CD14-positive monocyte (primary cell): Measurements from ENCODE around the gene TBPL1. TPM values are rescaled to one million over a fixed set of nuclear protein-coding genes. Genes with fewer than 3 reads are reported as not detected.
"Not testable (repeated sequence)": the region's sequence is repeated elsewhere in the genome, so short reads cannot be mapped to it uniquely, and the experiment has no call there.

Source experiments
- DNase-seq, 3 donors: peaks; one replicate each; pipeline ENCODE4 v3.0.0-alpha.2; 2011 to 2022
- H2AFZ ChIP-seq: 2 replicates; pipeline ENCODE4 v1.6.0; 2012; ENCODE audit warnings: mild to moderate bottlenecking, low read depth, low read length, inconsistent platforms; ENCODE audit not compliant: insufficient read depth, poor library complexity, severe bottlenecking
- H3K27ac ChIP-seq, 2 donors: 1 replicate in 1 of 2; 2 replicates in 1 of 2; pipeline ENCODE4 v1.5.1; 2012 to 2013; ENCODE audit warnings: low read length in 2 of 2, control low read depth in 1 of 2, inconsistent platforms in 1 of 2, low read depth in 1 of 2, mild to moderate bottlenecking in 1 of 2
- H3K27me3 ChIP-seq, 2 donors: one replicate each; pipeline versions ENCODE4 v1.6.0 to v1.6.1; 2011 to 2013; ENCODE audit warnings: low read length in 2 of 2; ENCODE audit not compliant: control insufficient read depth in 2 of 2, insufficient read depth in 2 of 2
- H3K36me3 ChIP-seq, 2 donors: replicated peaks in 1 of 2; 1 replicate in 1 of 2; 2 replicates in 1 of 2; pipeline versions ENCODE4 v1.5.1 to v1.6.1; 2012 to 2013; ENCODE audit warnings: low read length in 2 of 2, control low read depth in 1 of 2, inconsistent platforms in 1 of 2, mild to moderate bottlenecking in 1 of 2; ENCODE audit not compliant: insufficient read depth in 2 of 2, control insufficient read depth in 1 of 2
- H3K4me1 ChIP-seq, 2 donors: 1 replicate in 1 of 2; 2 replicates in 1 of 2; pipeline versions ENCODE4 v1.5.1 to v1.6.1; 2012 to 2013; ENCODE audit warnings: low read length in 2 of 2, control low read depth in 1 of 2, inconsistent platforms in 1 of 2, mild to moderate bottlenecking in 1 of 2, moderate library complexity in 1 of 2; ENCODE audit not compliant: insufficient read depth in 2 of 2, control insufficient read depth in 1 of 2
- H3K4me2 ChIP-seq: replicated peaks from 2 replicates; pipeline ENCODE3; 2012; ENCODE audit warnings: low read length, moderate library complexity, mild to moderate bottlenecking; ENCODE audit not compliant: poor library complexity, severe bottlenecking; ENCODE audit errors: extremely low read depth
- H3K4me3 ChIP-seq, 3 experiments: fragments of 200-600 bp in 1 of 3; sonication (generic) in 1 of 3; replicated peaks in 1 of 3; 1 replicate in 2 of 3; 2 replicates in 1 of 3; pipeline ENCODE4 v1.5.1; 2011 to 2013; ENCODE audit warnings: low read length in 3 of 3, mild to moderate bottlenecking in 3 of 3, control low read depth in 2 of 3, low read depth in 2 of 3, inconsistent platforms in 1 of 3, moderate library complexity in 1 of 3
- H3K79me2 ChIP-seq: 2 replicates; pipeline ENCODE4 v1.6.0; 2012; ENCODE audit warnings: mild to moderate bottlenecking, control low read depth, inconsistent platforms, low read length, moderate library complexity; ENCODE audit not compliant: insufficient read depth
- H3K9ac ChIP-seq: 2 replicates; pipeline ENCODE4 v1.6.0; 2017; ENCODE audit warnings: low read length, mild to moderate bottlenecking; ENCODE audit not compliant: insufficient read depth, poor library complexity, severe bottlenecking
- H3K9me3 ChIP-seq, 2 donors: replicated peaks in 1 of 2; 1 replicate in 1 of 2; 2 replicates in 1 of 2; pipeline versions ENCODE4 v1.5.1 to v1.6.1; 2012 to 2013; ENCODE audit warnings: low read length in 2 of 2, control low read depth in 1 of 2; ENCODE audit not compliant: control insufficient read depth in 1 of 2, insufficient read depth in 1 of 2
- H4K20me1 ChIP-seq: 2 replicates; pipeline ENCODE4 v1.6.0; 2012; ENCODE audit warnings: mild to moderate bottlenecking, low read length, control low read depth, moderate library complexity; ENCODE audit not compliant: insufficient read depth
- H3K27ac Mint-ChIP-seq, 7 donors: one replicate each; pipeline ENCODE4 v1.8.0; 2020; ENCODE audit warnings: mild to moderate bottlenecking in 7 of 7, mixed read lengths in 7 of 7, moderate library complexity in 6 of 7, inconsistent platforms in 2 of 7
- H3K27me3 Mint-ChIP-seq, 3 donors: one replicate each; pipeline ENCODE4 v1.8.0; 2021 to 2022; ENCODE audit warnings: low read depth in 3 of 3, mild to moderate bottlenecking in 3 of 3, mixed read lengths in 3 of 3, moderate library complexity in 3 of 3, inconsistent platforms in 1 of 3
- H3K36me3 Mint-ChIP-seq, 2 donors: one replicate each; pipeline ENCODE4 v1.8.0; 2020; ENCODE audit warnings: mixed read lengths in 2 of 2, inconsistent platforms in 1 of 2, mild to moderate bottlenecking in 1 of 2
- H3K4me1 Mint-ChIP-seq: one replicate; pipeline ENCODE4 v1.8.0; 2020; ENCODE audit warnings: mild to moderate bottlenecking, mixed read lengths
- H3K4me3 Mint-ChIP-seq, 2 donors: one replicate each; pipeline ENCODE4 v1.8.0; 2020; ENCODE audit warnings: mild to moderate bottlenecking in 2 of 2, mixed read lengths in 2 of 2, moderate library complexity in 1 of 2
- H3K9me3 Mint-ChIP-seq, 7 donors: one replicate each; pipeline ENCODE4 v1.8.0; 2020 to 2022; ENCODE audit warnings: mixed read lengths in 7 of 7, mild to moderate bottlenecking in 6 of 7, moderate library complexity in 6 of 7, inconsistent platforms in 2 of 7
- CTCF ChIP-seq: fragments of 200-600 bp; IDR thresholded peaks from one replicate; pipeline ENCODE4 v1.8.0; 2022; ENCODE audit warnings: antibody characterized with exemption, mild to moderate bottlenecking
- whole genome bisulfite sequencing: methylation state at CpG from one replicate; pipeline ENCODE4 v1.1.5; 2013; ENCODE audit warnings: missing lambda C conversion rate; ENCODE audit not compliant: insufficient coverage; 5-methylcytosine and 5-hydroxymethylcytosine counted together
- intact Hi-C, 2 donors: fragments of 100-400 bp; cut with micrococcal nuclease; formaldehyde crosslinking; loops; one replicate each; pipeline versions ENCODE4 v1.15.0 to v1.15.1; 2023
- polyA plus RNA-seq, 3 donors: library from polyadenylated mRNA; depleted of rRNA in 1 of 3; unstranded in 2 of 3; stranded (reverse) in 1 of 3; fragments of 300-500 nt in 2 of 3; fragments of >200 nt in 1 of 3; fragmentation: Illumina TruSeq in 2 of 3; gene quantifications; 1 replicate in 2 of 3; 2 replicates in 1 of 3; pipeline ENCODE4 v1.2.3, GENCODE V29; 2012 to 2021

Gene TBPL1
- polyA plus RNA-seq, 3 donors = 22.0 to 35.6 (median 35.5) TPM

- H2AFZ ChIP-seq = no peak overlapping the region
- H3K27me3 ChIP-seq = peaks cover 16 to 18% of the 10 kb centered on the region in 2 donors
- H4K20me1 ChIP-seq = no peaks in the 10 kb centered on the region
- H3K4me3 Mint-ChIP-seq = peak overlapping the region in 1 of 2 donors; percentile 9
- H3K9ac ChIP-seq = no peak overlapping the region
- H3K4me1 Mint-ChIP-seq = no peaks in the 10 kb centered on the region
- H3K27ac Mint-ChIP-seq = no peak overlapping the region
- H3K4me1 ChIP-seq = no peaks in the 10 kb centered on the region
- H3K4me2 ChIP-seq = no peak overlapping the region
- no peak overlapping the region for H3K27ac ChIP-seq
- peak; percentile 44 to 67 (median 63) for DNase-seq
- intact Hi-C loops = loop anchor here in 1 of 2 donors (2.0 kb wide), 1 partner anchor 171 kb away; no protein-coding TSS in a partner anchor
- no peak overlapping the region for H3K4me3 ChIP-seq
- peaks cover 25 to 40% (median 33%) of the 10 kb centered on the region in 3 donors for H3K27me3 Mint-ChIP-seq
- H3K36me3 ChIP-seq = no peaks in the 10 kb centered on the region
- no peaks in the 10 kb centered on the region for H3K36me3 Mint-ChIP-seq
- WGBS = 55% methylated on average over 3 of the region's 6 CpGs
- peak; percentile 81 for TF ChIP-seq CTCF
- no peaks in the 10 kb centered on the region for H3K9me3 ChIP-seq
- no peaks in the 10 kb centered on the region for H3K79me2 ChIP-seq
- peaks cover 0 to 2% (median 0%) of the 10 kb centered on the region in 7 donors for H3K9me3 Mint-ChIP-seq
These were observed 29.0 kb upstream of the TBPL1 start for GRCh38 chr6:133923938-133924593.

GRCh38 chr6:133931221-133931620 lies 21.8 kb upstream of the TBPL1 start:
- H3K9me3 ChIP-seq, H3K27ac Mint-ChIP-seq, H3K36me3 Mint-ChIP-seq, H3K4me1 Mint-ChIP-seq, H3K36me3 ChIP-seq, H4K20me1 ChIP-seq, DNase-seq, H3K79me2 ChIP-seq, H3K4me3 ChIP-seq, H3K4me3 Mint-ChIP-seq, intact Hi-C loops, H3K4me2 ChIP-seq, H2AFZ ChIP-seq, H3K27ac ChIP-seq, H3K9ac ChIP-seq, H3K4me1 ChIP-seq: not testable (repeated sequence)
- WGBS = 85% methylated on average over 6 of the region's 6 CpGs
- Mint-ChIP-seq H3K27me3 (peaks cover 21 to 42% (median 29%) of the 10 kb centered on the region in 3 donors), H3K9me3 (peaks cover 8 to 24% (median 14%) of the 10 kb centered on the region in 7 donors)
- peaks cover 7 to 13% of the 10 kb centered on the region in 2 donors for H3K27me3 ChIP-seq

GRCh38 chr6:133936352-133936751 lies 16.7 kb upstream of the TBPL1 start:
- H3K4me1 Mint-ChIP-seq, H3K79me2 ChIP-seq, H4K20me1 ChIP-seq, H3K4me3 ChIP-seq, H3K36me3 ChIP-seq, H3K4me1 ChIP-seq, intact Hi-C loops, H2AFZ ChIP-seq, DNase-seq, H3K4me2 ChIP-seq, H3K36me3 Mint-ChIP-seq, H3K27me3 ChIP-seq, H3K9ac ChIP-seq, H3K27ac ChIP-seq, H3K4me3 Mint-ChIP-seq, H3K9me3 ChIP-seq, H3K27ac Mint-ChIP-seq: not testable (repeated sequence)
- H3K9me3 Mint-ChIP-seq = peaks cover 10 to 25% (median 14%) of the 10 kb centered on the region in 7 donors
- no CpG with 5 or more reads among the region's 3 CpGs for WGBS
- peaks cover 18 to 26% (median 26%) of the 10 kb centered on the region in 3 donors for H3K27me3 Mint-ChIP-seq
